ENCODE data around the gene ADAMTS15.

ADAMTS15 gene, protein sequence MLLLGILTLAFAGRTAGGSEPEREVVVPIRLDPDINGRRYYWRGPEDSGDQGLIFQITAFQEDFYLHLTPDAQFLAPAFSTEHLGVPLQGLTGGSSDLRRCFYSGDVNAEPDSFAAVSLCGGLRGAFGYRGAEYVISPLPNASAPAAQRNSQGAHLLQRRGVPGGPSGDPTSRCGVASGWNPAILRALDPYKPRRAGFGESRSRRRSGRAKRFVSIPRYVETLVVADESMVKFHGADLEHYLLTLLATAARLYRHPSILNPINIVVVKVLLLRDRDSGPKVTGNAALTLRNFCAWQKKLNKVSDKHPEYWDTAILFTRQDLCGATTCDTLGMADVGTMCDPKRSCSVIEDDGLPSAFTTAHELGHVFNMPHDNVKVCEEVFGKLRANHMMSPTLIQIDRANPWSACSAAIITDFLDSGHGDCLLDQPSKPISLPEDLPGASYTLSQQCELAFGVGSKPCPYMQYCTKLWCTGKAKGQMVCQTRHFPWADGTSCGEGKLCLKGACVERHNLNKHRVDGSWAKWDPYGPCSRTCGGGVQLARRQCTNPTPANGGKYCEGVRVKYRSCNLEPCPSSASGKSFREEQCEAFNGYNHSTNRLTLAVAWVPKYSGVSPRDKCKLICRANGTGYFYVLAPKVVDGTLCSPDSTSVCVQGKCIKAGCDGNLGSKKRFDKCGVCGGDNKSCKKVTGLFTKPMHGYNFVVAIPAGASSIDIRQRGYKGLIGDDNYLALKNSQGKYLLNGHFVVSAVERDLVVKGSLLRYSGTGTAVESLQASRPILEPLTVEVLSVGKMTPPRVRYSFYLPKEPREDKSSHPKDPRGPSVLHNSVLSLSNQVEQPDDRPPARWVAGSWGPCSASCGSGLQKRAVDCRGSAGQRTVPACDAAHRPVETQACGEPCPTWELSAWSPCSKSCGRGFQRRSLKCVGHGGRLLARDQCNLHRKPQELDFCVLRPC

GRCh38 chr11:130448416-130449309 is at the start of gene ADAMTS15:
ADAMTS15 (plus strand) TSS chr11:130448645; CDS start chr11:130448974, 329 bp downstream.
- DNase-seq: peak; percentile 95

- DNase-seq: no peak
Measured at GRCh38 chr11:130399196-130399595, 49.2 kb upstream of the ADAMTS15 start.

DNA sequence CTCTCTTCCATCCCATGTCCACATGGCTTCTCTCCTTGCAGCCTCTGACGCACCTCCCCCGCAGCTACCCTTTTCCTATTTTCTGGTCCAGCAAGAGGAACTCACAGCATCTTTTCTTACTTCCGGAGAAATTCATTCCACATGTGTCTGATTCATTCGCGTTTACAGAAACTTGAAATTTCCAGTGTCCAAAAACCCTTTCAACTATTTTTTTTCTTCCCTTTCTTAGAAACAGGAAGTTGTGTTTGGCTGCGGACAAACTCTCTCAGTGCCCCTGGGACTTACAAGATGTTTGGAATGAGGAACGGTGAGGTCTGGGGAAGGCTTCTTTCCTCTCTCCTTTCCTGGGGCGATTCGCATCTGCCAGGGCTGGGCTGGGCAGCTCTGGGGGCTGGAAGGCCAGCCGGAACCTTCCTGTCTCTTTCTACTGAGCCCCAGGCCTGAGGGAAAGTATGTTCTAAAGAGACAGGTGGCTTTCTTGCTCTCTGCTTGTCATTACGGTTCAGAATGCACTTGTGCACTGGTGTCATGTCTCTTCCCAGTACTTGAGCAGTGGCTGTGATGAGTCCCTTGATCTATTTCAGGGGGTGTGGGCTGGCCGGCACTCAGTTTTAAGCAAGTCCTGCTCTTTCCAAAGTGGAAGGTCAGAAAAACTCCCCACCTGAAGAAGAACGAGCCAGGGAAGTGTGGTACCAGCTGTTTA is 47.5 kb upstream of the ADAMTS15 start:
- no peak for DNase-seq

GRCh38 chr11:130402570-130402969 is 45.9 kb upstream of the ADAMTS15 start:
- no peak for DNase-seq

DNA sequence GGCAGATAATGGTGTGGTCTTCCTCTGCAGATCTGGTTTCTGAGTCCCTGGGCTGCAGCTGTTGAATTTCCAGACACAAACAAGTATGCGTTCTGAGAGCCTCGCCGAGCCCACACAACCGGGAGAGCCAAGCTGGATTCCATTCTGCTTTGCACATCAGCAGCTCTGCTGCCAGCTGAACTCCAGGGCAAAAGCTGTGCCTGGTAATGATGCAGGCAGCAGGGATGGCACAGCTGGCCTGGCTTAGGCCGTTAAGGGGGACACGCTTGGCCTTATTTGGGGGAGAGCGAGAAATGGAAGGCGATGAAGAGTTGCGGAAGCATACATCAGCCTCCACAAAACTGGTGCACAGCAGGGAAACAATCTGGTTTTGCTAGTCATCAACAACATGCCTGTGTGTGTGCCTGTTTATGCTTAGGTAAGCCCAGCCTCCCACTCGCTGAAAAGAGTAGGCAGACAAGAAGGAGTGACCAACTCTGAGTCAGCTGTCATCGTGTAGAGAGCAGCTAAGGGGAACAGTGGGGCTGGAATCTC is 45.1 kb upstream of the ADAMTS15 start:
- DNase-seq: no peak

DNA sequence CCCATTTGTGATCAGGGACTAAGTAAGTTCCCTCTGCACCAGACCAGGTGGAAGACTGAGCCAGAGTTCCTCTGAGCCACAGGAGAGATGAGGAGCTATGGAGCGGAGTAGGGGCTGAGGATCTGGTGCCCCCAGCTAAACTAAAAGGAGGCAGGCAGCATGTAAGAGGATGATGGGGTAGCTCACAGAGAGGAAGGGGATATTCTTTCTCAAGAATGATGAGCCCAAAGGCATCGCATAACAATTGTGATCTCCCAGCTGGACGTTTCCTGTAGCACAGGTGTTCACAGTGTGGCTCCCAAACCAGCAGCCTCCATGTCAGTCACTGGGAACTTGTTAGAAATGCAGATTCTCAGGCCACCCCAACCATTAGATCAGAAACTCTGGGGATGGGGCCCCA is 44.5 kb upstream of the ADAMTS15 start:
- peak; percentile 50 for DNase-seq

DNA sequence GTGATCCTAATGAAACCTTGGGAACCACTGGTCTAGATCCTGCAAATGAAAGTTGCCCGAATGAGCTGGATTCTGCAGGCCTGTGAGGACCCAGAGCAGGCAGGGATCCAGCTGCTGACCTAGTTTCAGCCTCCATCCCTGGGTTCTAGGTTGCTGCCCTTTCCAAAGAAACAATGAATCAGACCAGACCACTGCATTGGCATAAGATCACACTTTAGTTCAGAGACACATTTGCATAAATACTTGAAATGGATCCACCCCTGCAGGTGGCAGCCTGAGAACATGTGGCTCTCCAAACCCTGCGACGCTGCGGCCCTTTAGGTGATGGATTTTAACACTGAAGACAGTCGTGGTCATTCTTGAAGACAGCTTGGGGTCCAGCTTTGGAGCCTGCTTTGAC is 43.7 kb upstream of the ADAMTS15 start:
- no peak for DNase-seq

DNA sequence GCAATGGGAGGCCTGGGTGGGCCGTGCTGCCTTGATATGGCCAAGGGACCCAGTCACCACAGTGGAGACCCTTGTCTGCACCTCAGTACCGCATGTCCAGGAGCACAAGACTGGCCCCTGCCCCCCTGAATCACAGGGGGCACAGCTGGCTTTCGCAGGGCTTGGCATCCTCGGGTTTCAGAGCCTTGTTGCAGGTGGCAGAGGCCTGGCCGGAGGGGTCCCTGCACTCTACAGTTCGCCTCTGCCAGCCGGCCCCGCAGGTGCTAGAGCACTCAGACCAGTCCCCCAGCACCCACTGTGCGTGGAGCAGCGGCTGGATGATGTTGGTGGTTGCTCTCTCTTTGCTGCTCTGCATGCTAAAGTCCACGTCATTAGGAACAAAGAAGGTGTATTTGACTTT is 43.0 kb upstream of the ADAMTS15 start:
- no peak for DNase-seq

DNA sequence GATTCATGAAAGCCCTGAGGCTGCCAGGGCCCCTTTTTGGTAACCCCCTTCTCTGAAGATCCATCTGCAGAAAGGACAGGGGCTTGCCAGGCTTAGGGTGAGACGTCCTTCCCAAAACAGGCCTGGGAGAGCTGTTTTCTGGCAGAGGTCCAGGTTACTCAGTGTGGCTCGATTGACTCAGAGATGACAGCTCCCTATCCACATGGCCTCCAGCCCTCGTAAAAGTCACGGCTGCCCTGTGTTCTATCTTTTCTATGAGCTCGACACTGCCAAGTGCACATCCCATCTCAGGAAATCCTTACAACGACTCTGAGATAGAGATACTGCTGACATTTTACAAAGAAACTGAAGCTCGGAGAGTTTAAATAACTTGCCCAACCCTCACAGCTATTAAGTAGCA is 40.5 kb upstream of the ADAMTS15 start:
- DNase-seq: no peak

- no peak for DNase-seq
Measured at GRCh38 chr11:130408401-130408890, 40.0 kb upstream of the ADAMTS15 start.

GRCh38 chr11:130408901-130409300 is 39.5 kb upstream of the ADAMTS15 start:
- no peak for DNase-seq

DNA sequence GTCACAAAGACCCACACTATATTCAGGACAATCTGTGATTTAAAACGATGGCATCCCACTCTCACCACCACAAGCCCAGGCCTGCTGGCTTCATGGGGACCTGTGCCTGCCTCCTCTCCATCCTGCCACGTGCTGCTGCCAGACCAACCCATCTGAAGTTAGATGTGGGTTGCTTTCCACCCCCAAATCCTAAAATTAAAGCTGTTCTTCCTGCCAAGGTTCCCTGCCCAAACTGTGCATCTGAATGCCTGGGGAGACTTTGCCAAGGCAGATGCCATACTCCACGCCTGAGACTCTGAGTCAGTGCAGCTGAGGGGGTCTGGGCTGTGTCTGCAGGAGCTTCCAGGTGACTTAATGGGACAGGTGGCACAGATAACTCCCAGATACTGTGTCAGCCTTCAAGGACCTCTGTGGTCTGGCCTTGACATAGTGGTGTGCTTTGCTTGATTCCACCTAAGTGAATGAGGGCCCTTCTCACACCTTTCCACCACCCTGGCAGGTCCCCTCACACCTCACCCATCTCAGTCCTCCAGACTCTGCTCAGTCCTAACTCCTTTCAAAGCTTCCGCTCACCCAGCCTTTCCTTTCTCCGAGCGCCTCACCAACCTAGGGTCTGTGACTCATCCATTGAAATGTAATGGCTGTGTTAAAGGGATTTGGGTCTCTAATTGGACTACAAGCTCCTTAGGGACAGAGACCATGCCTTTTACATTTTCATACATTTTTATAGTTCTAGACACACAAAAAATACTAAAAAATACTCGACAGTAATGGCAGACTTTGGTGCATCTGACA is 38.7 kb upstream of the ADAMTS15 start:
- no peak for DNase-seq

GRCh38 chr11:130411223-130411622 is 37.2 kb upstream of the ADAMTS15 start:
- no peak for DNase-seq

DNA sequence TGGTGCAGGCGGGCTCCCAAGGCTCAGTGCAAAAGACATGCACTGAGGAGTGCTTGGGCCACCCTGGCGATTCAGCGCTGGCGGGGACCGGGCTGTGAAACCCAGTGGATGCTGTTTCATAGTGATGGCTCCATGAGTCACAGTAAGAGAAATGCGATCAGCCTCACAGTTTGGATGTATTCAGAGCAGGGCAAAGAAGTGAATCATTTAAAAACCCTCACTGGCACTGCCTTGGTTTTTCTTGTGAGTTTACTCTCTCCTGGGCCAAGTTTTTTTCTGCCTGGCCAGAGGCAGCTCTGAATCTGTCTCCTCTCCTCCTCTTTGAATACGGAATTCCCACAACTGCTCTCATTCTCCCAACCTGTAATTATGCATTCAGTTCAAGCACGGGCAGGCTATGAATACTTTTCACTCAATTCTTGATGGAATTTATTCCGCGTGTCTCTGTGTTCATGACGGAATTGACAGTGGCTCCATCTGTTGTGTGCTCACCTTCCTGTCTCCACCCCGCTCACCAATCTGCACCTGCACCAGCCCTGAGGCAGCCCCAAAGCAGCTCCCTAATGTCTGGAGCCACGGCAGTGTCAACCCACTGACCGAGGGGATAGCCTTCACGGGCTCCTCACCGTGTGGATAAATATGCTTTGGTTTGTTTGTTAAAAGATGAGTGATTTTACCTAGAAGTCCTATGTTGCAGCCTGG is 34.9 kb upstream of the ADAMTS15 start:
- DNase-seq: peak; percentile 75

DNA sequence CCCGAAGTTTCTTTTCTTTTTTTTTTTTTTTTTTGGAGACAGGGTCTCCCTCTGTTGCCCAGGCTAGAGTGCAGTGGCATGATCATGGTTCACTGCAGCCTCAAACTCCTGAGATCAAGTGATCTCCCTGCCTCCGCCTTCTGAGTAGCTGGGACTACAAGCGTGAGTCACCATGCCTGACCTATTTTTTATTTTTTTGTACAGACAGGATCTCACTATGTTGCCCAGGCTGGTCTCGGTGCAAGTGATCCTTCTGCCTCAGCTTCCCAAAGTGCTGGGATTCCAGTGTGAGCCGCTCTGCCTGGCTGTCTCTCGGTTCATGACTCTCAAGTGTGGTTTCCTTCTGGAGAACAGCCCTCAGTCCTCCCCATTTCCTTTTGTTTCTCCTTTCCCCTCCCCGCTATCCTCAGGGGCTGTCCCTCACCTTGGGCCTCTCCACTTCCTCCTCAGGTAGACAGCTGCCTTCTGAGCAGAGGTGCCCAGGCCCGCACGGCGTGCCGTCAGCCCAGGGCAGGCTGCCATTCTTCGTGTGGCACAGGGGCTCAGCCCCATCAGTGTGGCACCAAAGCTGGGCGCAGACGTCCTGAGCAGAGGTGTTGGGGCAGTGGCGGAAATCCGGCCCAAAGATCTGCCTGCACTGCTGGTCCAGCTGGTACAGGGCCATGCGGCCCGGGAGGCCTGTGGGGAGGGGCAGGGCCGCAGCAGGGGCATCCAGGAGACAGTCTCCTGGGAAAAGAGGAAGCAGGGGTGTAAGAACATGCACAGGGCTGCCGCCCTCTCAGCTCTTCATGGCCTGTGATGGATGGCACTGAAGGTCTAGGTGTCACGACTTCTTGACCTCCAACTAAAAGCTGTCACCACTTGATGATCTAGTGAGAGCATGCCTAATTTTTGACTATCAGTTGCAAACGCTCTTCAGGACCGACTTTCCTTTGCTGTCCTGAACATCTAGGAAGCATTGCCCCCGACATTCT is 34.1 kb upstream of the ADAMTS15 start:
- no peak for DNase-seq

DNA sequence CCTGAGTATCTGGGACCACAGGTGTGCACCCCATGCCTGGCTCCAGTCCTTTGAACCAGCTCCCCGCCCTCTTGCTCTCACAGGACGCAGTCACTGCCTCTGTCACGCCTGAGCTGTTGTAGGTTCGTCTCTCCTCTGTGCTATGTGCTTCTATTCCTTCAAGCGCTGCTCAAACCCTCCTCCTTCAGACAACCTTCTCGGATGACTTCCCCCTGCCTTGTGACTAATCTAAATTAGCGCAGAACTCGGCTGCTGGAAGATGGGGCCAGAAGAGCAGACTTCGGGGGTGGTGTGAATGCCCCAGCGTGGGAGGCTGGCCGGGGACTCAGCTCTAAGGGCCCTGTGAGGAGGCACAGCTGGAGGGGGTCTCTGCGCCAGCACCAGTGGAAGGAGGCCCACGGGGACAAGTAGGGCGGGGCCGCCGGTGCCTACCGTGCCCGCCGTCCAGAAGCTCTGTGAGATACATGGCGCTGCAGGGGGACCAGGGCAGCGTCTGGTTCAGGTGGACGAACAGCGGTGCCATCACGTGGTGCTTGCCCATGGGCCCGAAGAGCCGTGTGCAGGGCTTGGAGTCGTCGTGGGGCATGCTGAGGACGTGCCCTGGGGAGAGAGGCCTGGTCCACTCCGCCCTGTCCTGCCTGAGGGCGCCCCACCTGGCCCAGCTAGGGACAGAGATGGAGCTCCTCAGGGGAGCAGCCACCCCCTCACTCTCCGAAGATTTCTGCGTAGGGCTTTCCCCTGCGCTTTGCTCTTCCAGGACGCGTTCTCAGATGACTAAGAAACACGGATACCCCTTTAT is 32.5 kb upstream of the ADAMTS15 start:
- DNase-seq: no peak

GRCh38 chr11:130416530-130416882 is 31.9 kb upstream of the ADAMTS15 start:
- DNase-seq: no peak

- DNase-seq: no peak
Measured at GRCh38 chr11:130416906-130417305, 31.5 kb upstream of the ADAMTS15 start.
